ENCODE measurements around the gene INHBC.
"Not testable (repeated sequence)": the region's sequence is repeated elsewhere in the genome, so short reads cannot be mapped to it uniquely, and the experiment has no call there.

INHBC gene

GRCh38 chr12:57429473-57430111 is 5.0 kb upstream of the INHBC start:
- DNase-seq (ENCODE audit: low read depth in 2 of 2), result no peak

DNA sequence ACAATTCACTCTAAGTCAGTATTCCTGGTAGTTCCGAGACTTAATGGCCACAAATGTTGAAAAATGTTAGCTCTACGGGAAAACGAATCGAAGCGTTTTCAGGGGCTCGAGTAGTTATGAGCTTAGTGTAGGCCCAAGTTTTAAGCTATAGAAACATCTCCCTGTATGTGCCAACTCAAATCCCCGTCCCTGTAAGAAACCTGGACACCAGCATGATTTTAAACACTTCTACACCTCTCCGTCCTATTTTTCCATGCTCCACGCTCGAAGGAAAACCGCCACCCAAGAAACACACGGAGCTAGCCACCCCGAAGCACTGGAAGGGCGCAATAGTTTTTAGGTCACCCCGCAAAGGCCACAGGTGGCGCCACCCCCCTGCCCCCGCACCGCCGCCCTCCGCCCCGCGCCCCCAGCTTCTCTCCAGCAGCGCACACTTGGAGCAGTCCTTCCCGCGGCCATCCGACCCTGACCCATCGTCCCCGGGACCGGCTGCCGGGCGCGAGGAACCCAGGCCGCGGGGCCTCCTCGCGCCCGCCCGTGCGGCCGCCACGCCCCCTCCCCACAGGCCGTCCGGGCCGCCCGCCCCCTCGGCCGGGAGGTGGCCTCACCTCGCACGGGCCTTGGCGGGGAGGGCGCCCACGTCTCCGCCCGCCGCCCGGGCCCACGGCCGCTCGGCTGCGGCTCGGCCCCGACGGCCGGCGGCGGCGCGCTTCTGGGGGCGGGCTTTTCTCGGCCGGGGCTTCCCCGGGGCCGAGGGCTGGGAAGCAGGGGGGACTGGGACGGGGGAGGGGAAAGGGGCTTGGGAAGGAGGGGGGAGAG is 4.3 kb upstream of the INHBC start:
- no peak for DNase-seq (ENCODE audit: low read depth in 2 of 2)

GRCh38 chr12:57430931-57431566 is 3.5 kb upstream of the INHBC start, which contains the start of gene R3HDM2:
Gene R3HDM2 (minus strand): TSS chr12:57431043. CDS start chr12:57310428, 120,615 bp downstream.
- peak; percentile 94 to 95 for DNase-seq (ENCODE audit: low read depth in 2 of 2)

- DNase-seq (ENCODE audit: low read depth in 2 of 2), result no peak
Observed at GRCh38 chr12:57431654-57432188, 2.9 kb upstream of the INHBC start.

GRCh38 chr12:57433370-57433769 is 1.2 kb upstream of the INHBC start:
- DNase-seq (ENCODE audit: low read depth in 2 of 2), result no peak

GRCh38 chr12:57435293-57435692 is 709 bp downstream of the INHBC start:
- DNase-seq (ENCODE audit: low read depth in 2 of 2), result no peak

DNA sequence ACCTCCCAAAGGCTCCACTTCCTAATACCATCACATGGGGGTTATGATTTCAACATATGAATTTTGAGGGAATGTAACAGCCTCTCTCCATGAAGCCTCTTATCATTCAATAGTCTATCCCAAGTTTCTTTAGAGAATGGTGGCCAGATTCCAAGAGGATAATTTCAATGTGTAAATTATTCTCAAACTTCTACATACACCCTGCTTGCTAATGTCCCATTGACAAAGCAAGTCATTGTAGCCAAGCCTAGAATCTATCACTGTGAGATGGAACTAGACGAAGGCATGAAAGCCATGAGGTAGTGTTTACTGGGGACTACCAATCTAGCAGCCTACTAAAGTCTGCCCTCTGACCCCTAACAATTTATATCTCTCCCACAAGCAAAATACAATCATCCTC is 3.8 kb downstream of the INHBC start:
- DNase-seq (ENCODE audit: low read depth in 2 of 2), result no peak

GRCh38 chr12:57439762-57440266 is 5.2 kb downstream of the INHBC start:
- no peak for DNase-seq (ENCODE audit: low read depth in 2 of 2)

- DNase-seq (ENCODE audit: low read depth in 2 of 2), result not testable (repeated sequence)
Observed at GRCh38 chr12:57441393-57441792, 6.8 kb downstream of the INHBC start.

GRCh38 chr12:57441846-57442427 is 7.4 kb downstream of the INHBC start:
- no peak for DNase-seq (ENCODE audit: low read depth in 2 of 2)

GRCh38 chr12:57444337-57444736 is 9.8 kb downstream of the INHBC start:
- DNase-seq (ENCODE audit: low read depth in 2 of 2), result not testable (repeated sequence)

GRCh38 chr12:57444744-57445143 is 10.2 kb downstream of the INHBC start:
- no peak for DNase-seq (ENCODE audit: low read depth in 2 of 2)

DNA sequence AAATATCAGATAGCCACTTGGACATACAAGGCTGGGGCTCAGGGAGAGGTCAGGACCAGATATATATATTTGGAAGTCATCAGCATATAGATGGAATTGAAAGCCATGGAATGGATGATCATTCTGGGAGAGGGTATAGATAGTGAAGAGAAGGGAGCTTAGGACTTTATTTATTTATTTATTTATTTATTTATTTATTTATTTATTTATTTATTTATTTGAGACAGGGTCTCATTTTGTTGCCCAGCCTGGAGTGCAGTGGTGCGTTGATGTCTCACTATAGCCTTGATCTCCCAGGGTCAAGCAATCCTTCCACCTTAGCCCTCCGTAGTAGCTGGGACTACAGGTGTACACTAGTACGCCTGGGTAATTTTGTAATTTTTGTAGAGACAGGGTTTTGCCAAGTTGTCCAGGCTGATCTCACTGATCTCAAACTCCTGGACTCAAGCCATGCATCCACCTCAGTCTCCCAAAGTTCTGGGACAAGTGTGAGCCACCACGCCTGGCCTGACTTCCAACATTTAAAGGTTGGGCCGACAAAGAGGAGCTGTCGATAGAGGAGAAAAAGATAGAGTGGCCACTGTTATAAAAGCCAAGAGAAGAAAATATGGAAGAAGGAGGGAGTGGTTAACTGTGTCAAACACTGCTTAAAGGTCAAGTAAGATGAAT is 11.8 kb downstream of the INHBC start:
- no peak for DNase-seq (ENCODE audit: low read depth in 2 of 2)

- DNase-seq (ENCODE audit: low read depth in 2 of 2), result no peak
Observed at GRCh38 chr12:57448669-57449068, 14.1 kb downstream of the INHBC start.

DNA sequence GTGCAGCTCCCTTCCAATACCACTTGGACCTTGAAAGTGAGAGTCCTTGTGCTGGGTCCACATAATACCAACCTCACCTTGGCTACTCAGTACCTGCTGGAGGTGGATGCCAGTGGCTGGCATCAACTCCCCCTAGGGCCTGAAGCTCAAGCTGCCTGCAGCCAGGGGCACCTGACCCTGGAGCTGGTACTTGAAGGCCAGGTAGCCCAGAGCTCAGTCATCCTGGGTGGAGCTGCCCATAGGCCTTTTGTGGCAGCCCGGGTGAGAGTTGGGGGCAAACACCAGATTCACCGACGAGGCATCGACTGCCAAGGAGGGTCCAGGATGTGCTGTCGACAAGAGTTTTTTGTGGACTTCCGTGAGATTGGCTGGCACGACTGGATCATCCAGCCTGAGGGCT is 14.8 kb downstream of the INHBC start:
- DNase-seq (ENCODE audit: low read depth in 2 of 2), result no peak

- no peak for DNase-seq (ENCODE audit: low read depth in 2 of 2)
Observed at GRCh38 chr12:57450057-57450456, 15.5 kb downstream of the INHBC start.

DNA sequence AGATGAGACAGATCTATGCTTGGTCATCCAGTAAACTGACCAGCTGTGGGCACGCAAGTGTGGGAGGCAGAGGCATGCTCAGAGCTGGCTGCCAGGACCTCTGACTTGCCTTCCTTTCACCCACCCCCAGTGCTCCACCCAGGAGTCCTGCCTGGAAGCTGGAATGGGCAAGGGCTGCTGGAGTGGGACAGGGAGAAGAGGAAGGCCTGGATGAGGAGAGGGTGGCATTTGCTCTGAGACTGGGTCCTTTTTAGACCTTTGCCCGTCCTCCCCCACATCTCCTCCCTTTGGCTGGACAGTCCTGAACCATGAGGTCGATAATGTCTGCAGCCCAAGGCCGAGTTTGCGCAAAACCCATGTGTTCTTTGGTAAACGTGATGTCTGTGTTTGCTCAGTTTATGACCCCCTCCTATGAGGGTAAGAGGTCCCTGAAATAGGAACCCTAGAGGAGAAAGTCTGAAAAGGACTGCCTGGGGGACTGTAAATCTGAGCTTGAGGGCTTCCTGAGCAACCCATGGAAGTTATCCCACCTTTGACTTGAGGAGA is 16.7 kb downstream of the INHBC start:
- no peak for DNase-seq (ENCODE audit: low read depth in 2 of 2)

DNA sequence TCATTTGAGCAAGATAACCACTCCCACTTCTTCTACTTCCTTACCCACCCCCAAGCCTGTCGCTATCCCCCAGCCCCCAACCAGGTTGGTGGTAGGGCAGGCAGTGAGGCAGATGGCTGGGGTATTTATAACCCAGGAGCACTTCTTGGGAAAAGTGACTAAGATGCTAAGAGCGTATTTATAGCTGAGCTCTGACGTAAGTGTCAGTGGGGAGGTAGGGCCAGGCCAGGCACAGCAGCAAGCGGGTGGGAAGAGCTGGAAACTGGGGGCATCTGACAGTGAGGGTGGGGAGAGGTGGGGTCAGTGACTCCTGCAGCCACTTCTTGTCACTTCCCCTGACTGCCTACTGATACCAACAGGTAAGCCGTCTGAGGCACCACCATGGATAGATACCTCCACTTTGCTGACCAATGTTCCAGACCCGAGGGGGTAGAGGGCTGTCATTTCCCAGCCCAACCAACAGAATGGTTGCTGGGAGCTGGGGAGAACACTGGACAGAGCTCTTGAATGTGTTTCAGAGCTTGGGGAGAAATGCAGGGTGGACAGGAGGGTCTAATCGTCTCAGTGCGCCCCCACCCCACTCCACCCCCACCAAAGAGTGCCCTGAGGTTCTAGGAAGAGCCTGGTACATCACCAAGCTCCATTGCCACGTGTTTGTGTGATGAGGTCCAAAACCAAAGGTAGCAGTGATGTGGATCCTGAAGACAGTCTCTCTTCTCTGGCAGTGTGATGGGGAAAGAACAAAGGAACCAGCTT is 17.8 kb downstream of the INHBC start:
- no peak for DNase-seq (ENCODE audit: low read depth in 2 of 2)

- DNase-seq (ENCODE audit: low read depth in 2 of 2), result peak; percentile 56 to 61
Observed at GRCh38 chr12:57452937-57453509, 18.4 kb downstream of the INHBC start.

DNA sequence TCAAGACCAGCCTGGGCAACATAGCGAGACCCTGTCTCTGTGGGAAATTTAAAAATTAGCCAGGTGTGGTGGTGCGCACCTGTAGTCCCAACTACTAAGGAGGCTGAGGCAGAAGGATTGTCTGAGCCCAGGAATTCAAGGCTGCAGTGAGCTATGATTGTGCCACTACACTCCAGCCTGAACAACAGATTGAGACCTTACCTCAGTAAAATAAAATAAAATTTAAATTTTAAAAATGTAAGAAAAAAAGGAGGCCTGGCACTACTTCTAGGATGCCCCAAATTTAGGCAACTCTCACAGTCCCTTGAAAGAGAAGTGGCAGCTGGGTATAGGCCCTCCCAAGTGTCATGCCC is 19.6 kb downstream of the INHBC start:
- no peak for DNase-seq (ENCODE audit: low read depth in 2 of 2)

Data from stimulated activated CD4-positive, alpha-beta T cell treated with anti-CD3 and anti-CD28 coated beads, Interleukin-4, amount 100 ng/mL, for 48 hours (primary cell).